Measurements from ENCODE around the gene CEP20. TPM values are rescaled to one million over a fixed set of nuclear protein-coding genes. Genes with fewer than 3 reads are reported as not detected.

CEP20 gene
- total RNA-seq, 1 donor from 2014 or later, result 38.2 TPM

GRCh38 chr16:15897834-15898254 lies 9.4 kb upstream of the CEP20 start:
- DNase-seq, result no peak

GRCh38 chr16:15897121-15897780 lies 8.8 kb upstream of the CEP20 start:
- no peak for DNase-seq

- DNase-seq, result no peak
Observed at GRCh38 chr16:15894571-15895374, 6.4 kb upstream of the CEP20 start.

- DNase-seq, result no peak
Observed at GRCh38 chr16:15891508-15891907, 3.1 kb upstream of the CEP20 start.

GRCh38 chr16:15887283-15887682 lies 1.1 kb downstream of the CEP20 start:
- no peak for DNase-seq

- DNase-seq, result no peak
Observed at GRCh38 chr16:15886078-15886477, 2.3 kb downstream of the CEP20 start.

GRCh38 chr16:15885560-15886001 lies 2.8 kb downstream of the CEP20 start:
- DNase-seq, result no peak

GRCh38 chr16:15882563-15882962 lies 5.8 kb downstream of the CEP20 start:
- DNase-seq, result no peak

GRCh38 chr16:15881794-15882379 lies 6.5 kb downstream of the CEP20 start:
- no peak for DNase-seq

GRCh38 chr16:15880434-15881308 lies 7.7 kb downstream of the CEP20 start:
- DNase-seq, result no peak

- no peak for DNase-seq
Observed at GRCh38 chr16:15879255-15879811, 9.1 kb downstream of the CEP20 start.

GRCh38 chr16:15876503-15876902 lies 11.9 kb downstream of the CEP20 start:
- DNase-seq, result no peak

GRCh38 chr16:15874745-15875314 lies 13.6 kb downstream of the CEP20 start:
- peak; percentile 13 for DNase-seq

- DNase-seq, result no peak
Observed at GRCh38 chr16:15873737-15874136, 14.7 kb downstream of the CEP20 start.

GRCh38 chr16:15873301-15873700 lies 15.1 kb downstream of the CEP20 start:
- DNase-seq, result no peak

GRCh38 chr16:15870011-15870410 lies 18.4 kb downstream of the CEP20 start:
- DNase-seq, result no peak

GRCh38 chr16:15866451-15866850 lies 22.0 kb downstream of the CEP20 start:
- DNase-seq, result no peak

GRCh38 chr16:15865742-15866141 lies 22.7 kb downstream of the CEP20 start:
- no peak for DNase-seq

GRCh38 chr16:15864939-15865338 lies 23.5 kb downstream of the CEP20 start:
- no peak for DNase-seq

- DNase-seq, result no peak
Observed at GRCh38 chr16:15861996-15862395, 26.4 kb downstream of the CEP20 start.

GRCh38 chr16:15858921-15859668 lies 29.3 kb downstream of the CEP20 start:
- DNase-seq, result no peak

Data from occipital lobe (tissue), 2 donors.